Ascending aorta (tissue), 2 donors: ENCODE results near the gene ICA1L. TPM values are rescaled to one million over a fixed set of nuclear protein-coding genes. Genes with fewer than 3 reads are reported as not detected.

Experiments
- DNase-seq, 2 donors: peaks; one replicate each; pipeline ENCODE4 v3.0.0-alpha.2; 2019; ENCODE audit warnings: low spot score in 2 of 2
- H3K27ac ChIP-seq, 2 donors: fragments of 200-600 bp; sonication (generic); one replicate each; pipeline ENCODE4 v1.5.1; 2016 to 2017; ENCODE audit warnings: mild to moderate bottlenecking in 1 of 2
- H3K27me3 ChIP-seq: fragments of 200-600 bp; sonication (generic); one replicate; pipeline ENCODE4 v1.5.1; 2017
- H3K36me3 ChIP-seq, 2 donors: fragments of 200-600 bp; sonication (generic); one replicate each; pipeline ENCODE4 v1.5.1; 2016
- H3K4me1 ChIP-seq, 2 donors: fragments of 200-600 bp; sonication (generic); one replicate each; pipeline ENCODE4 v1.5.1; 2016 to 2017; ENCODE audit warnings: mild to moderate bottlenecking in 1 of 2
- H3K4me3 ChIP-seq, 2 donors: fragments of 200-600 bp; sonication (generic); one replicate each; pipeline ENCODE4 v1.5.1; 2016 to 2017; ENCODE audit warnings: mild to moderate bottlenecking in 1 of 2
- H3K9me3 ChIP-seq, 2 donors: fragments of 200-600 bp; sonication (generic); one replicate each; pipeline ENCODE4 v1.5.1; 2016
- intact Hi-C: fragments of 100-400 bp; cut with DNase I; formaldehyde crosslinking; loops from one replicate; pipeline ENCODE4 v1.15.1; 2023
- total RNA-seq: library from RNA; depleted of rRNA; stranded (reverse); fragments of >200 nt; gene quantifications from one replicate; pipeline ENCODE4 v1.1.0, GENCODE V29; 2016
- TF ChIP-seq, protein P1 (sequence below), 3 experiments: fragments of 200-600 bp in 2 of 3; fragments of 450-650 bp in 1 of 3; sonication (generic) in 2 of 3; IDR thresholded peaks; one replicate each; pipeline ENCODE4 v1.5.1; 2016 to 2019; ENCODE audit warnings: antibody characterized with exemption in 3 of 3, mild to moderate bottlenecking in 1 of 3, moderate library complexity in 1 of 3

ICA1L gene
- total RNA-seq, 1 donor from 2014 or later, result 0.43 TPM

GRCh38 chr2:202782940-202783558 is 88.5 kb downstream of the ICA1L start:
- H3K9me3 ChIP-seq, result no peaks in the 10 kb centered on the region
- TF ChIP-seq, protein P1, sequence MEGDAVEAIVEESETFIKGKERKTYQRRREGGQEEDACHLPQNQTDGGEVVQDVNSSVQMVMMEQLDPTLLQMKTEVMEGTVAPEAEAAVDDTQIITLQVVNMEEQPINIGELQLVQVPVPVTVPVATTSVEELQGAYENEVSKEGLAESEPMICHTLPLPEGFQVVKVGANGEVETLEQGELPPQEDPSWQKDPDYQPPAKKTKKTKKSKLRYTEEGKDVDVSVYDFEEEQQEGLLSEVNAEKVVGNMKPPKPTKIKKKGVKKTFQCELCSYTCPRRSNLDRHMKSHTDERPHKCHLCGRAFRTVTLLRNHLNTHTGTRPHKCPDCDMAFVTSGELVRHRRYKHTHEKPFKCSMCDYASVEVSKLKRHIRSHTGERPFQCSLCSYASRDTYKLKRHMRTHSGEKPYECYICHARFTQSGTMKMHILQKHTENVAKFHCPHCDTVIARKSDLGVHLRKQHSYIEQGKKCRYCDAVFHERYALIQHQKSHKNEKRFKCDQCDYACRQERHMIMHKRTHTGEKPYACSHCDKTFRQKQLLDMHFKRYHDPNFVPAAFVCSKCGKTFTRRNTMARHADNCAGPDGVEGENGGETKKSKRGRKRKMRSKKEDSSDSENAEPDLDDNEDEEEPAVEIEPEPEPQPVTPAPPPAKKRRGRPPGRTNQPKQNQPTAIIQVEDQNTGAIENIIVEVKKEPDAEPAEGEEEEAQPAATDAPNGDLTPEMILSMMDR (IDR thresholded peaks at IDR 0.05), result no peak
- H3K4me3 ChIP-seq, result no peak overlapping the region
- intact Hi-C loops, result no loop called here
- peaks cover 0 to 3% of the 10 kb centered on the region in 2 donors for H3K36me3 ChIP-seq
- DNase-seq, result no peak
- H3K27ac ChIP-seq, result no peak overlapping the region
- H3K4me1 ChIP-seq, result no peaks in the 10 kb centered on the region
- H3K27me3 ChIP-seq, result no peaks in the 10 kb centered on the region

GRCh38 chr2:202780514-202781021 is 91.0 kb downstream of the ICA1L start:
- intact Hi-C loops, result no loop called here
- no peak overlapping the region for H3K27ac ChIP-seq
- H3K4me3 ChIP-seq, result no peak overlapping the region
- no peaks in the 10 kb centered on the region for H3K27me3 ChIP-seq
- no peak for DNase-seq
- H3K36me3 ChIP-seq, result no peaks in the 10 kb centered on the region
- no peaks in the 10 kb centered on the region for H3K9me3 ChIP-seq
- no peaks in the 10 kb centered on the region for H3K4me1 ChIP-seq
- TF ChIP-seq, protein P1 (IDR thresholded peaks at IDR 0.05), result no peak

- Histone ChIP-seq H3K27ac (no peak overlapping the region), H3K27me3 (no peaks in the 10 kb centered on the region), H3K9me3 (no peaks in the 10 kb centered on the region), H3K4me3 (no peak overlapping the region), H3K4me1 (no peaks in the 10 kb centered on the region), H3K36me3 (no peaks in the 10 kb centered on the region)
- intact Hi-C loops, result no loop called here
- TF ChIP-seq, protein P1 (IDR thresholded peaks at IDR 0.05), result no peak
- no peak for DNase-seq
These were observed 93.3 kb downstream of the ICA1L start for GRCh38 chr2:202778217-202778616.

DNA sequence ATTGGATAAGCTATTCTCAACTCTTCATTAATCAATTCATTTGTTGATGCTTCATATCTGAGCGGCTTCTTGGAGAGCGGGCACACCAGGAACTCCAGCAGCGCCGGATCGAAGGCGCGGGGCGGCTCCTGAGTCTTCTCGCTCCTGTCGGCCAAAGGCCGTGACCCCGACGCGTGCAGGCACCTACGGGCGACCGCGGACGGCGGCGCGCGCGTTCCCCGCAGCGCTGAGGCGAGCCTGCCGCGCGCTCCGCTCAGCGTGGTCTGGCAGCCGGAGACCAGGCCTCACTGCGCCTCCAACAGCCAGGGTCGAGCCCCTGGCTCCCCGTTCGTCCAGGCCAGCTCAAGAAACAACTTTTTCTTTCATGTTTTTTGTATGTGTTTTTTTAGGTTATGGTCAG is 97.5 kb downstream of the ICA1L start:
- H3K9me3 ChIP-seq, result no peaks in the 10 kb centered on the region
- H3K4me1 ChIP-seq, result no peaks in the 10 kb centered on the region
- TF ChIP-seq, protein P1 (IDR thresholded peaks at IDR 0.05), result no peak
- H3K27ac ChIP-seq, result no peak overlapping the region
- H3K36me3 ChIP-seq, result peaks cover 0 to 3% of the 10 kb centered on the region in 2 donors
- DNase-seq, result no peak
- intact Hi-C loops, result no loop called here
- H3K27me3 ChIP-seq, result no peaks in the 10 kb centered on the region
- no peak overlapping the region for H3K4me3 ChIP-seq

DNA sequence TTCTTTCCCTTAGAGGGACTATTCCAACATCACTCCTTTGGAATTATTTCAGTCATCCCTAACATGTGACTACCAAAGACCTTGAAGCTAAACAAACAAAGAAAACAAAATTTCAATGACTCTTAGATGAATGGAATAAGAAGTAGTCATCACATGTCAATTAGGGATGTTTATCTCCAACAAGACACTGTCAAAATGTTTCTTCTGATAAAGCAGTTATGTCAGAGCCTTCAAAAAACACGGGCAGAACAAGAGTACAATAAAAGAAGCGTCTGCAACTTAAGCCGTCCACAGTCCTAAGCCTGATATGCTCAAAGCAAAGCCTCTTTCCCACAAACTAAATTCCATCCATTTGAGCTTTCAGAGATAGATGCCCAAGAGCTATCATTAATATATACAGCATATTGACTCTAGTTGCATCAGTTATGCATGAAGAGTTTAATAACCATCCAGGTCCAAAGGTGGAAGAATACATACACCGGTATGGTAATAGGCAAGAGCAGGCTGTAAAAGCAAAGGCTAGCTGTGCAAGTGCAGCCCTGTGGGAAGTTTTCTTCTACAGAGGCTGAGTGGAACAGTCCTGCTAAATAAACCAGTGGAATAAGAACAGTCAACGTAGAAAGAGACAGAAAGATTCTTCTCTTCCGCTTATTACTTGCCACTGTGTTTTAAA is 98.1 kb downstream of the ICA1L start:
- H3K9me3 ChIP-seq, result no peaks in the 10 kb centered on the region
- no peaks in the 10 kb centered on the region for H3K27me3 ChIP-seq
- H3K4me3 ChIP-seq, result no peak overlapping the region
- no peak for DNase-seq
- no peak overlapping the region for H3K27ac ChIP-seq
- intact Hi-C loops, result no loop called here
- H3K4me1 ChIP-seq, result no peaks in the 10 kb centered on the region
- TF ChIP-seq, protein P1 (IDR thresholded peaks at IDR 0.05), result no peak
- peaks cover 0 to 3% of the 10 kb centered on the region in 2 donors for H3K36me3 ChIP-seq
